K562 (cell line): ENCODE results near the gene COMP. TPM values are rescaled to one million over a fixed set of nuclear protein-coding genes. Genes with fewer than 3 reads are reported as not detected.

Source experiments
- BACH1 ChIP-seq: fragments of 200-800 bp; sonication (Bioruptor generic); IDR thresholded peaks from 2 replicates; pipeline ENCODE4 v1.6.1; 2016; ENCODE audit warnings: missing genetic modification characterization, missing compliant biosample characterization
- CREB1 ChIP-seq, 2 experiments: sonication (generic) in 1 of 2; formaldehyde crosslinking in 1 of 2; IDR thresholded peaks; 2 replicates each; pipeline versions ENCODE4 v1.6.1 to v1.8.0; 2012 to 2022; ENCODE audit warnings: inconsistent platforms in 1 of 2, mild to moderate bottlenecking in 1 of 2, missing genetic modification reagents in 1 of 2, moderate library complexity in 1 of 2
- ELK3 ChIP-seq: fragments of 450-650 bp; formaldehyde crosslinking; IDR thresholded peaks from 2 replicates; pipeline ENCODE4 v1.4.0; 2020; ENCODE audit warnings: mild to moderate bottlenecking
- FOXA1 ChIP-seq: fragments of 450-650 bp; IDR thresholded peaks from 2 replicates; pipeline ENCODE4 v1.6.1; 2016; ENCODE audit warnings: mild to moderate bottlenecking, borderline replicate concordance
- GMEB1 ChIP-seq: fragments of 250-450 bp; sonication (Bioruptor Pico); IDR thresholded peaks from 2 replicates; pipeline ENCODE4 v1.4.0; 2020; ENCODE audit warnings: mild to moderate bottlenecking
- HMG20B ChIP-seq: fragments of 250-450 bp; sonication (Bioruptor Pico); IDR thresholded peaks from 2 replicates; pipeline ENCODE4 v1.5.0; 2021; ENCODE audit warnings: mild to moderate bottlenecking
- IFI16 ChIP-seq: fragments of 250-450 bp; sonication (Bioruptor Pico); IDR thresholded peaks from 2 replicates; pipeline ENCODE4 v2.1.2; 2022; ENCODE audit warnings: mild to moderate bottlenecking, inconsistent platforms
- KLF16 ChIP-seq: IDR thresholded peaks from 2 replicates; pipeline ENCODE4 v1.6.1; 2016; ENCODE audit warnings: antibody characterized with exemption
- MITF ChIP-seq: IDR thresholded peaks from 2 replicates; pipeline ENCODE4 v1.6.1; 2014; ENCODE audit warnings: antibody characterized with exemption
- REST ChIP-seq, 2 experiments: fragments of 450-650 bp; formaldehyde crosslinking in 1 of 2; IDR thresholded peaks; 2 replicates each; pipeline versions ENCODE4 v1.4.0 to v1.6.1; 2014 to 2020; ENCODE audit warnings: mild to moderate bottlenecking in 2 of 2, borderline replicate concordance in 1 of 2, low read depth in 1 of 2
- SETDB1 ChIP-seq: IDR thresholded peaks from one replicate; pipeline ENCODE4 v1.6.1; 2012; ENCODE audit warnings: low read length, control low read depth, inconsistent platforms
- ZBTB1 ChIP-seq: sonication (generic); formaldehyde crosslinking; IDR thresholded peaks from 2 replicates; pipeline ENCODE4 v1.8.1; 2023; ENCODE audit warnings: missing genetic modification reagents, low read depth, mild to moderate bottlenecking, borderline replicate concordance
- ZNF184 ChIP-seq: sonication (generic); formaldehyde crosslinking; IDR thresholded peaks from 2 replicates; pipeline ENCODE4 v1.5.0; 2020; ENCODE audit warnings: missing genetic modification reagents
- ZNF695 ChIP-seq: fragments of 450-650 bp; formaldehyde crosslinking; IDR thresholded peaks from 2 replicates; pipeline ENCODE4 v1.4.0; 2020; ENCODE audit warnings: mild to moderate bottlenecking, moderate library complexity
- polyA plus RNA-seq, 8 experiments: library from polyadenylated mRNA; depleted of rRNA in 4 of 8; stranded (reverse) in 5 of 8; unstranded in 3 of 8; fragments of >200 nt; fragmentation: Nextera tagmentation in 2 of 8; fragmentation: Illumina TruSeq in 1 of 8; extraction: Ambion mirVana in 2 of 8; extraction: Trizol in 1 of 8; gene quantifications; 2 replicates each; pipeline versions ENCODE4 v1.2.1 to v1.2.3, GENCODE V29; 2011 to 2014; ENCODE audit warnings: inconsistent platforms in 1 of 8, missing spikeins in 1 of 8
- total RNA-seq, 7 experiments: library from RNA; depleted of rRNA in 6 of 7; stranded (reverse); fragments of >200 nt in 6 of 7; fragmentation: Illumina TruSeq in 2 of 7; extraction: Trizol in 2 of 7; gene quantifications; 2 replicates each; pipeline versions ENCODE4 v1.2.1 to v1.2.3, GENCODE V29; 2011 to 2021; ENCODE audit warnings: low replicate concordance in 1 of 7

Gene COMP
- total and polyA plus RNA-seq, 9 of the 15 experiments (the other 6 are each of a cell fraction or from before 2014, with no cell fraction given) = 0.07 TPM; not detected in 8

GRCh38 chr19:18742838-18743783, 48.0 kb downstream of the COMP start (continued):
- TF ChIP-seq REST (IDR thresholded peaks at IDR 0.05; ENCODE audit: borderline replicate concordance) (no peak; the same call in 1 of the 2 replicates), REST (CRISPR knock-in tag; IDR thresholded peaks at IDR 0.05; ENCODE audit: low read depth) (no peak), IFI16 (CRISPR knock-in tag) (no peak), ZBTB1 (CRISPR knock-in tag) (peak; percentile 91), CREB1 (IDR thresholded peaks at IDR 0.05) (0 out of 2 replicates have a peak, but pooled peaks have one; percentile 29), CREB1 (CRISPR knock-in tag; IDR thresholded peaks at IDR 0.05) (no peak; the same call in 1 of the 2 replicates), GMEB1 (CRISPR knock-in tag) (no peak), KLF16 (peak; percentile 59; the same call in 1 of the 2 replicates), HMG20B (CRISPR knock-in tag) (no peak), ELK3 (CRISPR knock-in tag) (no peak), ZNF184 (CRISPR knock-in tag) (no peak), FOXA1 (no peak), ZNF695 (CRISPR knock-in tag) (no peak), BACH1 (tag) (no peak), MITF (no peak), SETDB1 (no peak)
